ENCODE measurements around the gene PROCA1. TPM values are rescaled to one million over a fixed set of nuclear protein-coding genes. Genes with fewer than 3 reads are reported as not detected.
A peak's percentile ranks its signal among the peaks of the same experiment; 100 is the strongest.

Gene PROCA1
- total RNA-seq, 2 donors from 2014 or later: 1.9 to 9.4 TPM

DNA sequence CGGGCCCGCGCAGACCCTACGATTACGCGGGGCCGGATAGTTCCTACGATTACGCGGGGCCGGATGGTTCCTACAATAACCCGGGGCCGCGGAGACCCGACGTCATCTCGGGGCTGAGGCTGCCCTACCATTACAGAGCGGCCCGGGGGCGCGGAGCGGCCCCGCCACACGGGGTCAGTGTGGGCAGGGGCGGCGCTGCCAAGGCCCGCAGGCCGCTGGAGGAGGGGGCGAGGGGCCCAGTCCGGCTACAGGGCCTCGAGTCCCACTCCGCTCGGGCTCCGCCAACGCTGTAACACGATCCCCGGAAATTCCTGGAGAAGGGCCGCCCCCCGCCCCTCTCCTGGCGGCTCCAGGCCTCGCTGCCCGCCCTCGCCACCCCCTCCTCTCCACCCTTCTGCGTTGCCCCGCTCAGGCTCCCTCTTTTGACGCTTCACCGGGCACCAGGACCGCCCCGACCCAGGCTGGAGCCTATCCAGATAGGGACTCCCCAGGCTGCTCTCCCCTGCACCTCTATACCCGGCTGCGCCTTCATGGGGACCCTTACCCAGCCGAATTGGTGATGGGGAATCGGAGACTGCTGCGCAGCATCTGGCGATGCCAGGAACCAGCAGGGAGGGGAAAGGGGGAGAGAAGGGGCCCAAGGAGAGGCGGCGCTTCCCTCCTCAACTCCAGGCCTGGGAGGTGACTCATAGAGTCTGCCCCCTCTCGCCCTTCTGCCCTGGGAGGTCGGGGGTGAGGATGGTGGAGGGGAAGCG is 6.1 kb upstream of the PROCA1 start, which contains the start of gene RAB34:
Gene RAB34 (minus strand): TSS at position 291 of the 755 bp plus-strand sequence. CDS start 602 bp downstream, outside the sequence.
- H3K4me1 ChIP-seq (replicated peaks): peaks cover 26% of the 10 kb centered on the region
- H3K9me3 ChIP-seq: no peaks in the 10 kb centered on the region
- peak; percentile 67 for DNase-seq (ENCODE audit: low spot score)
- intact Hi-C loops (cut with DNase I): no loop called here
- peak within 1 kb of the TSS; percentile 42 to 43 for H3K4me3 ChIP-seq
- H3K27me3 ChIP-seq (replicated peaks; ENCODE audit: insufficient read depth): no peaks in the 10 kb centered on the region
- peak within 1 kb of the TSS; percentile 83 to 87 for H3K27ac ChIP-seq
- 1% methylated on average over 34 of the region's 60 CpGs for WGBS
- peak; percentile 58 for TF ChIP-seq POLR2A (IDR thresholded peaks at IDR 0.05)
- peak; percentile 51 for TF ChIP-seq POLR2AphosphoS5 (IDR thresholded peaks at IDR 0.05)
- TF ChIP-seq, protein P1, sequence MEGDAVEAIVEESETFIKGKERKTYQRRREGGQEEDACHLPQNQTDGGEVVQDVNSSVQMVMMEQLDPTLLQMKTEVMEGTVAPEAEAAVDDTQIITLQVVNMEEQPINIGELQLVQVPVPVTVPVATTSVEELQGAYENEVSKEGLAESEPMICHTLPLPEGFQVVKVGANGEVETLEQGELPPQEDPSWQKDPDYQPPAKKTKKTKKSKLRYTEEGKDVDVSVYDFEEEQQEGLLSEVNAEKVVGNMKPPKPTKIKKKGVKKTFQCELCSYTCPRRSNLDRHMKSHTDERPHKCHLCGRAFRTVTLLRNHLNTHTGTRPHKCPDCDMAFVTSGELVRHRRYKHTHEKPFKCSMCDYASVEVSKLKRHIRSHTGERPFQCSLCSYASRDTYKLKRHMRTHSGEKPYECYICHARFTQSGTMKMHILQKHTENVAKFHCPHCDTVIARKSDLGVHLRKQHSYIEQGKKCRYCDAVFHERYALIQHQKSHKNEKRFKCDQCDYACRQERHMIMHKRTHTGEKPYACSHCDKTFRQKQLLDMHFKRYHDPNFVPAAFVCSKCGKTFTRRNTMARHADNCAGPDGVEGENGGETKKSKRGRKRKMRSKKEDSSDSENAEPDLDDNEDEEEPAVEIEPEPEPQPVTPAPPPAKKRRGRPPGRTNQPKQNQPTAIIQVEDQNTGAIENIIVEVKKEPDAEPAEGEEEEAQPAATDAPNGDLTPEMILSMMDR (IDR thresholded peaks at IDR 0.05): peak in 2 of 4 experiments; percentile 32 to 40
- peaks cover 3 to 10% of the 10 kb centered on the region in 2 donors for H3K36me3 ChIP-seq

DNA sequence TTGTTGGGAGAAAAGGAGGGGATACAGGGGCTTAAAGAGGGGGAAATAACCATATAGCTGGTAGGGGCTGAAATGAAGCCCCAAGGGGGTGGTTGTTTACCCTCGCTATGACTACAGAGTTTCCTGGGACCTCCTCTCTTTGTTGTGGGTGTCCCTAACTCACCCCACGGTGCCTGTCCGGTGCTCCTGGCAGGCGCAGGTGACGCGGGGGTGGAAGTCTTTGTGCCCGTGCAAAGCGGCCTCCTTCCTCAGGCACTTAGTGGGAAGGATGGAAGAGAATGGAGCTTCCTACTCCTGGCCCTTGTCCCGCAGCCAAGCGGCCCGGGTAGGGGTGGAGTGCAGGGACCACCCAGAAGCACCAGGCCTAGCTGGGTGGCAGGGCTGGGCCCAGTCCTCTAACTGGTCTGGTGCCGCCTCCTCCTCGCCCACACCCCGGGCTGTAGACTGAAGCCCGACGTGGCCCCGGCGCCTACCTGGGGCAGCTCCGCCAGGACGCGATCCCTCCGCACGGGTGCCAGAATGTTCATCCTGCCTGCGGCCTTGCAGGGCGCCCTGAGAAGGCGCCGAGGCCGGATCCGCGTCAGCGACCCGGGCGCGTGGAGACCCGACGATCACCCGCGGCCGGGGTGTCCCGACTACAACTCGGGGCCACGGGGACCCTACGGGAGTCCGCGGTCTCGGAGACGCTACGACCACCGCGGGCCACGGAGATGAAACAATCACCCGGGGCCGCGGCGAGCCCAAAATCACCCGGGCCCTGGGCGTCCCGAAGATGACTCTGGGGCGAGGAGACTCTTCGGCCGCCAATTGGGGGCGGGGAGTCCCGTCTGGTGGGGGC is 5.3 kb upstream of the PROCA1 start:
- Histone ChIP-seq H3K27ac (peak overlapping the region; percentile 83 to 87), H3K4me3 (peak overlapping the region; percentile 42 to 43), H3K4me1 (replicated peaks) (peaks cover 18% of the 10 kb centered on the region), H3K36me3 (peaks cover 0 to 10% of the 10 kb centered on the region in 2 donors), H3K27me3 (replicated peaks; ENCODE audit: insufficient read depth) (no peaks in the 10 kb centered on the region), H3K9me3 (no peaks in the 10 kb centered on the region)
- intact Hi-C loops (cut with DNase I): no loop called here
- no peak for TF ChIP-seq POLR2AphosphoS5 (IDR thresholded peaks at IDR 0.05)
- no peak for TF ChIP-seq POLR2A (IDR thresholded peaks at IDR 0.05)
- TF ChIP-seq, protein P1 (IDR thresholded peaks at IDR 0.05): no peak
- 4% methylated on average over 31 of the region's 63 CpGs for WGBS
- DNase-seq (ENCODE audit: low spot score): no peak

DNA sequence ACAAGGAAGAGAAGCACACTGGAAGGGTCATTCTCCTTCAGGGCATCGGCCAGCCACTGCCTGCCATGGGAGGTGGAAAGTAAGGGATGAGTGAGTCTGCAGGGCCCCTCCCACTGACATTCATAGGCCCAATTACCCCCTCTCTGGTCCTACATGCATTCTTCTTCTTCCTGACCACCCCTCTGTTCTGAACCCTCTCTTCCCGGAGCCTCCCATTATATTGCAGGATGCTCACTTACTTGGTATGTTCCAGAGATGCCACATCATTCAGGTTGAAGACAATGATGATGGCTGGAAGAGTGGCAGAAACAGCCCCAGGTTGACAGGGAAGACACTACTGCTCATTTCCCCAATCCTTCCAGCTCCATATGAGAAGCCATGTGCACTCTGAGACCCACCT is 3.5 kb upstream of the PROCA1 start:
- H3K27me3 ChIP-seq (replicated peaks; ENCODE audit: insufficient read depth): no peaks in the 10 kb centered on the region
- no peak overlapping the region for H3K4me3 ChIP-seq
- TF ChIP-seq, protein P1 (IDR thresholded peaks at IDR 0.05): no peak
- no peak for TF ChIP-seq POLR2AphosphoS5 (IDR thresholded peaks at IDR 0.05)
- WGBS: 86% methylated on average over 2 of the region's 2 CpGs
- no peak overlapping the region for H3K27ac ChIP-seq
- intact Hi-C loops (cut with DNase I): no loop called here
- H3K36me3 ChIP-seq: peaks cover 0 to 10% of the 10 kb centered on the region in 2 donors
- H3K4me1 ChIP-seq (replicated peaks): peaks cover 8% of the 10 kb centered on the region
- no peak for DNase-seq (ENCODE audit: low spot score)
- no peaks in the 10 kb centered on the region for H3K9me3 ChIP-seq

DNA sequence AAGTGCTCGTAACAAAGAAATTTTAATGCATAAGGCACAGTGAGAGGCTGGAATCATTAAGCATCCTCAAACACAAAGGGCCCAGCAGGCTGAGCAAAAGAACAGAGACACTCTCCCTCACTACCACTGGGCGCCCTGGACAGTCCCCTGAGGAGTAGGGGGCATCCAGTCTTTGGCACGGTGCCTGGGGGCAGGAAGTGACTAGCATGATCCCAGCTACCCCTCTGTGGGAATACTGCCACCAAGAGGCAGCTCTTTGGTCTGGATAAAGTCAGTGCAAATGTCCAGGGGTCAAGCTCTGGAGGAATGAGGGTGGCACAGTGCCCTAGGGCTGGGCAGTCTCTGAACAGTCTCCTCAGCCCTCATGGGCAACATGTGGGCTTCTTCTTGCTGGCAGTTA is 2.6 kb upstream of the PROCA1 start:
- H3K27ac ChIP-seq: no peak overlapping the region
- DNase-seq (ENCODE audit: low spot score): no peak
- H3K4me3 ChIP-seq: no peak overlapping the region
- WGBS: 92% methylated on average over 3 of the region's 3 CpGs
- H3K36me3 ChIP-seq: peaks cover 0 to 10% of the 10 kb centered on the region in 2 donors
- H3K27me3 ChIP-seq (replicated peaks; ENCODE audit: insufficient read depth): no peaks in the 10 kb centered on the region
- intact Hi-C loops (cut with DNase I): loop anchor here (5.0 kb wide), 1 partner anchor 52 kb away; the partner anchor contains the start of genes SDF2 and SUPT6H
- H3K4me1 ChIP-seq (replicated peaks): peaks cover 8% of the 10 kb centered on the region
- no peaks in the 10 kb centered on the region for H3K9me3 ChIP-seq
- TF ChIP-seq POLR2AphosphoS5 (IDR thresholded peaks at IDR 0.05) (no peak), POLR2A (IDR thresholded peaks at IDR 0.05) (no peak)
- TF ChIP-seq, protein P1 (IDR thresholded peaks at IDR 0.05): no peak

All from prostate gland (tissue), 2 donors.